ENCODE results near the gene VDAC2. TPM values are rescaled to one million over a fixed set of nuclear protein-coding genes. Genes with fewer than 3 reads are reported as not detected.

VDAC2 gene
- total RNA-seq, 1 experiment from 2014 or later = 224 TPM

DNA sequence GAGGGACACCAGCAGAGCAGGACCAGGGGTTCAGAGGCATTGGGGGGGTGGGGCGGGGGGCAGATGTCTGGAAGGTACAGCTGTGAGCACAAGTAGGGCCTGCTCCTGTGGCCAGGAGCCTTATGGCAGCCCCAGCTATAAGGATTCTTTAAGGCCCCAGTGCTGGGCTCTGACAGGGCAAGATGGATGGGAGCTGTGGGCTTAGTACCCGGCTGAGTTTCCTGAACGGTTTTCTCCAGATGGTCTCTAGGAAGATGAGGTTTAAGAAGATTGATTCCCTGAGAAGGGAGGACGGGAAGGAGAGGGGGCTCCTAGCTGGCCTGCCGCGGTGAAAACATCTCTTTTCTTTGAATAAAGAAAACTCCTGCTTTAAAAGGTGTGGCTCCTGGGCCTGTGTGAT, 55.3 kb downstream of the VDAC2 start:
- no peak overlapping the region for H3K27ac ChIP-seq
- H3K4me1 ChIP-seq (replicated peaks) = no peaks in the 10 kb centered on the region
- H3K27me3 ChIP-seq (replicated peaks) = no peaks in the 10 kb centered on the region
- no peak for DNase-seq (ENCODE audit: low read depth in 1 of 2, low spot score in 2 of 2)
- no peaks in the 10 kb centered on the region for H3K36me3 ChIP-seq
- no peaks in the 10 kb centered on the region for H3K9me3 ChIP-seq (replicated peaks)
- H3K4me3 ChIP-seq = no peak overlapping the region

DNA sequence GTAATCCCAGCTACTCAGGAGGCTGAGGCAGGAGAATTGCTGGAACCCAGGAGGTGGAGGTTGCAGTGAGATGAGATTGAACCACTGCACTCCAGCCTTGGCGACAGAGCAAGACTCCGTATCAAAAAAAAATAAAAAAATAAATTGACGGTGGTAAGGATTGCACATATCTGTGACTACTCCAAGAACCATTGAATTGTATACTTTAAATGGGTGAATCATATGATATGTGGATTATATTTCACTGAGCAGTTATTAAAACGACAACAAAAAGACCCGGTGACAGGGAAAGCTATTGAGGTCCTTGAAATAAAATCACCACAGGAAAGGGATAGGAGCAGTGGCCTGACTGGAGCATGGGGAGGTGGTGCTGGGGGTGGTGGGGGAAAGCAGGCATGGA, 56.3 kb downstream of the VDAC2 start:
- no peak for DNase-seq (ENCODE audit: low read depth in 1 of 2, low spot score in 2 of 2)
- H3K4me3 ChIP-seq = no peak overlapping the region
- no peaks in the 10 kb centered on the region for H3K4me1 ChIP-seq (replicated peaks)
- H3K36me3 ChIP-seq = no peaks in the 10 kb centered on the region
- no peak overlapping the region for H3K27ac ChIP-seq
- H3K9me3 ChIP-seq (replicated peaks) = no peaks in the 10 kb centered on the region
- no peaks in the 10 kb centered on the region for H3K27me3 ChIP-seq (replicated peaks)

DNA sequence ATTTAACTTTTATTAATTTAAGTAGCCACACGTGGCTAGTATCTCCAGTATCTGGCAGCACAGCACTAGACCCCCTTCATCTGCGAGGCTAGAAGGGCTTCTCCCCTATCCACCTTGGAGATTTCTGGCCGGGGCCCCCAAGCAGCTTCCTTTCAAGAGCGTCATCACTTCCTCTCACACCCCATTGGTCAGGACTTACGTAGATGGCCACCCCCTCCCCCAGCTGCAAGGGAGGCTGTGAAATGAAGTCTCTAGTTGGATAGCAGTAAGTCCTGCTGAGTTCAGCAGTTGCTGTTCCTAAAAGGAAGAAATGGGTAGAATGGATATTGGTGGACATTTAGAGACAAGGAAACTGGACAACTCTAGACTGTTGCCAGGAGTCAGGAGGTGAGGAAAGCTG, 59.0 kb downstream of the VDAC2 start:
- no peak overlapping the region for H3K4me3 ChIP-seq
- H3K4me1 ChIP-seq (replicated peaks) = peaks cover 6% of the 10 kb centered on the region; the same call in 1 of the 2 replicates
- DNase-seq (ENCODE audit: low read depth in 1 of 2, low spot score in 2 of 2) = no peak
- H3K27ac ChIP-seq = no peak overlapping the region
- no peaks in the 10 kb centered on the region for H3K27me3 ChIP-seq (replicated peaks)
- H3K9me3 ChIP-seq (replicated peaks) = no peaks in the 10 kb centered on the region
- H3K36me3 ChIP-seq = no peaks in the 10 kb centered on the region

DNA sequence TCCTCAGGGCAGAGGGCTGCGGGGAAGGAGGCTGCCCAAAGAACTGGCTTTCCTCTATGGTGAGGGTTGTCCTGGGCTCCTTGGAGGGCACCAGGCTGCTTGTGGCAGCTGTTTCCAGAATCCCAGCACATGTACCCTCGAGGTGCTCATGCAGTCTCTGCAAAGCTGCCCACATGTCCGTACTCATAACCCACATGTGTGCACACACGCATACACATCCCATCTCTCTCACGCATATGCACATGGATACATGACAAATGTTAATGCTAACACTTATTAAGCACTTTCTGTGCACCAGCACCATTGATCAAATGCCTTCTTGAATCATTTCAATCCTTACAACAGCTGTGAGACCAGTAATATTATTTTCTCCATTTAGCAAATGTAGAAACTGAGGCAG, 61.5 kb downstream of the VDAC2 start:
- DNase-seq (ENCODE audit: low read depth in 1 of 2, low spot score in 2 of 2) = no peak
- no peaks in the 10 kb centered on the region for H3K27me3 ChIP-seq (replicated peaks)
- H3K4me3 ChIP-seq = no peak overlapping the region
- H3K9me3 ChIP-seq (replicated peaks) = no peaks in the 10 kb centered on the region
- H3K27ac ChIP-seq = no peak overlapping the region
- H3K36me3 ChIP-seq = no peaks in the 10 kb centered on the region
- H3K4me1 ChIP-seq (replicated peaks) = peaks cover 6% of the 10 kb centered on the region; the same call in 1 of the 2 replicates

DNA sequence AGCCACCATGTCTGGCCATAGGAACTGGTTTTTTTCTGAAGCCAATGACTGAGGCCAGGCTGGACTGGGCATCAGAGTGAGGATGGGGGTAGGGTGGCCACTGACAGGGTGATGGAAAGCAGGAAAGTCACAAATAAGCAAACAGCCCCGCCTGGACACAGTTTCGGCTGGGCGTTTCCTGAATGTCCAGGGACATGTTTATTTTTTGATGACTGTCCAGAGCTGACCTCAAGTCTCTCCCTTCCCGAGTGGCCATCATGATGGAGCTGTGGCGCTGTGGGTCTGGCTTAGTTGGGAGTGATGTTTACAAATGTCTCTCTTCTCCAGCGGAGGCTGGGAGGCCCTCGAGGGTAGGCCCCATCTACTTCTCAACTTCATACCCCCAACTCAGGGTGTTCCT, 62.3 kb downstream of the VDAC2 start:
- H3K4me3 ChIP-seq = no peak overlapping the region
- no peaks in the 10 kb centered on the region for H3K36me3 ChIP-seq
- peaks cover 6% of the 10 kb centered on the region; the same call in 1 of the 2 replicates for H3K4me1 ChIP-seq (replicated peaks)
- H3K9me3 ChIP-seq (replicated peaks) = no peaks in the 10 kb centered on the region
- no peak overlapping the region for H3K27ac ChIP-seq
- DNase-seq (ENCODE audit: low read depth in 1 of 2, low spot score in 2 of 2) = peak in 1 of 2 experiments; percentile 31
- H3K27me3 ChIP-seq (replicated peaks) = no peaks in the 10 kb centered on the region

GRCh38 chr10:75276069-75276872, 65.7 kb downstream of the VDAC2 start:
- no peak for DNase-seq (ENCODE audit: low read depth in 1 of 2, low spot score in 2 of 2)
- no peaks in the 10 kb centered on the region for H3K27me3 ChIP-seq (replicated peaks)
- no peak overlapping the region for H3K27ac ChIP-seq
- H3K4me1 ChIP-seq (replicated peaks) = peaks cover 6% of the 10 kb centered on the region; the same call in 1 of the 2 replicates
- H3K4me3 ChIP-seq = no peak overlapping the region
- H3K36me3 ChIP-seq = no peaks in the 10 kb centered on the region
- H3K9me3 ChIP-seq (replicated peaks) = no peaks in the 10 kb centered on the region

DNA sequence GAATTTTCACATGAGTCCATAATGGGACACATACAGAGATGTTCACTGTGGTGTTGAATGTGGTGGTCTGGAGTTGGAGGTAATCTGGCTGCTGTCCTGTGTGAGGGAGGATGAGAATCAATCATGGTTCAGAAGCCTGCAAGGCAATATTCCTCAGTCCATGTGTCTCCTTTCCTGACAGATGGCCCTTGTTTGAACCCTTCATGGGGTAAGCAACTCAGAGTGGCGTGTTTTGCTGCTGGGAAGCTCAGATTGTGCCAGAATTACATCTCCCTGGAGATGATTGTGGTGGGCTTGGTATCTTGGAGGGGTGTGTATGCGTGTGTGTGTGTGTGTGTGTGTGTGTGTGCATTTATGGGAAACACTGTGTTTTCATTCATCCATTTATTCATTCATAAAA, 69.6 kb downstream of the VDAC2 start:
- Histone ChIP-seq H3K27me3 (replicated peaks) (0 out of 2 replicates have a peak, but pooled peaks cover 2% of the 10 kb centered on the region), H3K4me1 (replicated peaks) (no peaks in the 10 kb centered on the region), H3K4me3 (no peak overlapping the region), H3K27ac (no peak overlapping the region), H3K36me3 (no peaks in the 10 kb centered on the region), H3K9me3 (replicated peaks) (no peaks in the 10 kb centered on the region)
- DNase-seq (ENCODE audit: low read depth in 1 of 2, low spot score in 2 of 2) = no peak

Other genes starting within 250 kb of the VDAC2 start
- gene SAMD8, start 99.1 kb upstream of the VDAC2 start, total RNA-seq (2014; rRNA removed; shearing (Covaris generic)) = 11.0 and 24.8 TPM in 2 replicates
- gene COMTD1, start 25.2 kb downstream of the VDAC2 start, total RNA-seq (2014; rRNA removed; shearing (Covaris generic)) = 8.8 and 19.7 TPM in 2 replicates
- gene ZNF503, start 191.0 kb downstream of the VDAC2 start, total RNA-seq (2014; rRNA removed; shearing (Covaris generic)) = 2.6 and 6.0 TPM in 2 replicates
- not detected in 2 replicates for gene LRMDA, start 220.8 kb downstream of the VDAC2 start, total RNA-seq (2014; rRNA removed; shearing (Covaris generic))

Measured in SJSA1 (cell line).